K562 (cell line): Measurements from ENCODE around the gene TIGD4. TPM values are rescaled to one million over a fixed set of nuclear protein-coding genes. Genes with fewer than 3 reads are reported as not detected.

Experiments used
- CBFA2T3 ChIP-seq: fragments of 450-650 bp; IDR thresholded peaks from 2 replicates; pipeline ENCODE4 v1.6.1; 2017
- IRF2 ChIP-seq: sonication (generic); formaldehyde crosslinking; IDR thresholded peaks from 2 replicates; pipeline ENCODE4 v1.8.1; 2022; ENCODE audit warnings: mild to moderate bottlenecking, missing genetic modification reagents
- RBM15 ChIP-seq: fragments of 200-400 bp; formaldehyde crosslinking; IDR thresholded peaks from 2 replicates; pipeline ENCODE4 v1.6.1; 2018; ENCODE audit warnings: mild to moderate bottlenecking, low read length, moderate library complexity; ENCODE audit not compliant: insufficient read depth
- SNRNP70 ChIP-seq: fragments of 200-400 bp; formaldehyde crosslinking; optimal IDR thresholded peaks from 2 replicates; pipeline ENCODE3; 2017; ENCODE audit warnings: low read depth, low read length
- TEAD4 ChIP-seq, 2 experiments: sonication (generic) in 1 of 2; formaldehyde crosslinking in 1 of 2; IDR thresholded peaks; 2 replicates each; pipeline versions ENCODE4 v1.6.1 to v1.8.0; 2012 to 2022; ENCODE audit warnings: borderline replicate concordance in 1 of 2, inconsistent platforms in 1 of 2, low read length in 1 of 2, mild to moderate bottlenecking in 1 of 2, missing genetic modification reagents in 1 of 2
- polyA plus RNA-seq, 8 experiments: library from polyadenylated mRNA; depleted of rRNA in 4 of 8; stranded (reverse) in 5 of 8; unstranded in 3 of 8; fragments of >200 nt; fragmentation: Nextera tagmentation in 2 of 8; fragmentation: Illumina TruSeq in 1 of 8; extraction: Ambion mirVana in 2 of 8; extraction: Trizol in 1 of 8; gene quantifications; 2 replicates each; pipeline versions ENCODE4 v1.2.1 to v1.2.3, GENCODE V29; 2011 to 2014; ENCODE audit warnings: inconsistent platforms in 1 of 8, missing spikeins in 1 of 8
- total RNA-seq, 7 experiments: library from RNA; depleted of rRNA in 6 of 7; stranded (reverse); fragments of >200 nt in 6 of 7; fragmentation: Illumina TruSeq in 2 of 7; extraction: Trizol in 2 of 7; gene quantifications; 2 replicates each; pipeline versions ENCODE4 v1.2.1 to v1.2.3, GENCODE V29; 2011 to 2021; ENCODE audit warnings: low replicate concordance in 1 of 7
- TF ChIP-seq, protein P1 (sequence below): fragments of 450-650 bp; formaldehyde crosslinking; IDR thresholded peaks from 2 replicates; pipeline ENCODE4 v1.4.0; 2020; ENCODE audit warnings: mild to moderate bottlenecking, moderate library complexity
- TF ChIP-seq, protein P2 (sequence below): fragments of 450-650 bp; IDR thresholded peaks from 2 replicates; pipeline ENCODE4 v1.6.1; 2016; ENCODE audit warnings: low read depth
- TF ChIP-seq, protein P3 (sequence below): fragments of 200-400 bp; formaldehyde crosslinking; IDR thresholded peaks from 2 replicates; pipeline ENCODE4 v1.6.1; 2017; ENCODE audit warnings: mild to moderate bottlenecking, low read depth, low read length, moderate library complexity
- TF ChIP-seq, protein P4 (sequence below): fragments of 450-650 bp; IDR thresholded peaks from 2 replicates; pipeline ENCODE4 v1.6.1; 2017; ENCODE audit warnings: antibody characterized with exemption, mild to moderate bottlenecking

TIGD4 gene
- total and polyA plus RNA-seq, 9 of the 15 experiments (the other 6 are each of a cell fraction or from before 2014, with no cell fraction given) = 0.07 to 0.28 (median 0.18) TPM

DNA sequence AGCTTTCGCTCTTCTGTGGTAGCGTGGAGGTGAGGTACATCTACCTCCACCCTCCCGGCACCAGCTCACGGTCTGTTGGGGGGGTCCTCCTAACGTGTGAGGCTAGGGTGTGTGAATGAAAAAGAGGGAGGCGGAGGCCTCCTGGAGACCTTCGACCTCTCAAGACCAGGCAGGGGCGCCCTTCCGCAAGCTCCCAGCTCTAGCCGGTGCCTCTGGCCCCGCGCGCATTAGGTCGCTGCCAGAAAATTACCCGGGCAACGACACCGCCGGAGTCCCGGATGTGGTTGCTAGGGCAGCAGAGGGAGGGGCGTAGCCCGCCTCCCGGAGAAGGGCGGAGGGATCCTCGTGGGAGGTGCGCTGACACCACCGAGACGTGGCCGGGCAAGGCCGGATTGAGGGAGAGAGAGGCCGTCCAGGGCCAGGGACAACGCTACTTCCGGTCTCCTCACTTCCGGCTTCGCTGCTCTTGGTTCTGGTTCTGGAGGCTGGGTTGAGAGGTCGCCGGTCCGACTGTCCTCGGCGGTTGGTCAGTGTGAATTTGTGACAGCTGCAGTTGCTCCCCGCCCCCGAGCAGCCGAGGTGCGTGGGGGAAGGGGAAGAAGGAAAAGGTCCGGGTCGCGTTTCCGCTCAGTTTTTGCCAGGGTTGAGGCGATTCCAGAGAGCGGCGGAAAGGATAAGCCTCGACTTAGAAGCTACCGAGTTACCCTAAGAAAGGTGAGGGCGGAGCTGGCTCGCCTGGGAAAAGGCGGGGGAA lies at the start of gene TIGD4, which contains the start of gene ARFIP1 (continued):
- TF ChIP-seq, protein P1, sequence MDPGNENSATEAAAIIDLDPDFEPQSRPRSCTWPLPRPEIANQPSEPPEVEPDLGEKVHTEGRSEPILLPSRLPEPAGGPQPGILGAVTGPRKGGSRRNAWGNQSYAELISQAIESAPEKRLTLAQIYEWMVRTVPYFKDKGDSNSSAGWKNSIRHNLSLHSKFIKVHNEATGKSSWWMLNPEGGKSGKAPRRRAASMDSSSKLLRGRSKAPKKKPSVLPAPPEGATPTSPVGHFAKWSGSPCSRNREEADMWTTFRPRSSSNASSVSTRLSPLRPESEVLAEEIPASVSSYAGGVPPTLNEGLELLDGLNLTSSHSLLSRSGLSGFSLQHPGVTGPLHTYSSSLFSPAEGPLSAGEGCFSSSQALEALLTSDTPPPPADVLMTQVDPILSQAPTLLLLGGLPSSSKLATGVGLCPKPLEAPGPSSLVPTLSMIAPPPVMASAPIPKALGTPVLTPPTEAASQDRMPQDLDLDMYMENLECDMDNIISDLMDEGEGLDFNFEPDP = no peak
- TF ChIP-seq, protein P2, sequence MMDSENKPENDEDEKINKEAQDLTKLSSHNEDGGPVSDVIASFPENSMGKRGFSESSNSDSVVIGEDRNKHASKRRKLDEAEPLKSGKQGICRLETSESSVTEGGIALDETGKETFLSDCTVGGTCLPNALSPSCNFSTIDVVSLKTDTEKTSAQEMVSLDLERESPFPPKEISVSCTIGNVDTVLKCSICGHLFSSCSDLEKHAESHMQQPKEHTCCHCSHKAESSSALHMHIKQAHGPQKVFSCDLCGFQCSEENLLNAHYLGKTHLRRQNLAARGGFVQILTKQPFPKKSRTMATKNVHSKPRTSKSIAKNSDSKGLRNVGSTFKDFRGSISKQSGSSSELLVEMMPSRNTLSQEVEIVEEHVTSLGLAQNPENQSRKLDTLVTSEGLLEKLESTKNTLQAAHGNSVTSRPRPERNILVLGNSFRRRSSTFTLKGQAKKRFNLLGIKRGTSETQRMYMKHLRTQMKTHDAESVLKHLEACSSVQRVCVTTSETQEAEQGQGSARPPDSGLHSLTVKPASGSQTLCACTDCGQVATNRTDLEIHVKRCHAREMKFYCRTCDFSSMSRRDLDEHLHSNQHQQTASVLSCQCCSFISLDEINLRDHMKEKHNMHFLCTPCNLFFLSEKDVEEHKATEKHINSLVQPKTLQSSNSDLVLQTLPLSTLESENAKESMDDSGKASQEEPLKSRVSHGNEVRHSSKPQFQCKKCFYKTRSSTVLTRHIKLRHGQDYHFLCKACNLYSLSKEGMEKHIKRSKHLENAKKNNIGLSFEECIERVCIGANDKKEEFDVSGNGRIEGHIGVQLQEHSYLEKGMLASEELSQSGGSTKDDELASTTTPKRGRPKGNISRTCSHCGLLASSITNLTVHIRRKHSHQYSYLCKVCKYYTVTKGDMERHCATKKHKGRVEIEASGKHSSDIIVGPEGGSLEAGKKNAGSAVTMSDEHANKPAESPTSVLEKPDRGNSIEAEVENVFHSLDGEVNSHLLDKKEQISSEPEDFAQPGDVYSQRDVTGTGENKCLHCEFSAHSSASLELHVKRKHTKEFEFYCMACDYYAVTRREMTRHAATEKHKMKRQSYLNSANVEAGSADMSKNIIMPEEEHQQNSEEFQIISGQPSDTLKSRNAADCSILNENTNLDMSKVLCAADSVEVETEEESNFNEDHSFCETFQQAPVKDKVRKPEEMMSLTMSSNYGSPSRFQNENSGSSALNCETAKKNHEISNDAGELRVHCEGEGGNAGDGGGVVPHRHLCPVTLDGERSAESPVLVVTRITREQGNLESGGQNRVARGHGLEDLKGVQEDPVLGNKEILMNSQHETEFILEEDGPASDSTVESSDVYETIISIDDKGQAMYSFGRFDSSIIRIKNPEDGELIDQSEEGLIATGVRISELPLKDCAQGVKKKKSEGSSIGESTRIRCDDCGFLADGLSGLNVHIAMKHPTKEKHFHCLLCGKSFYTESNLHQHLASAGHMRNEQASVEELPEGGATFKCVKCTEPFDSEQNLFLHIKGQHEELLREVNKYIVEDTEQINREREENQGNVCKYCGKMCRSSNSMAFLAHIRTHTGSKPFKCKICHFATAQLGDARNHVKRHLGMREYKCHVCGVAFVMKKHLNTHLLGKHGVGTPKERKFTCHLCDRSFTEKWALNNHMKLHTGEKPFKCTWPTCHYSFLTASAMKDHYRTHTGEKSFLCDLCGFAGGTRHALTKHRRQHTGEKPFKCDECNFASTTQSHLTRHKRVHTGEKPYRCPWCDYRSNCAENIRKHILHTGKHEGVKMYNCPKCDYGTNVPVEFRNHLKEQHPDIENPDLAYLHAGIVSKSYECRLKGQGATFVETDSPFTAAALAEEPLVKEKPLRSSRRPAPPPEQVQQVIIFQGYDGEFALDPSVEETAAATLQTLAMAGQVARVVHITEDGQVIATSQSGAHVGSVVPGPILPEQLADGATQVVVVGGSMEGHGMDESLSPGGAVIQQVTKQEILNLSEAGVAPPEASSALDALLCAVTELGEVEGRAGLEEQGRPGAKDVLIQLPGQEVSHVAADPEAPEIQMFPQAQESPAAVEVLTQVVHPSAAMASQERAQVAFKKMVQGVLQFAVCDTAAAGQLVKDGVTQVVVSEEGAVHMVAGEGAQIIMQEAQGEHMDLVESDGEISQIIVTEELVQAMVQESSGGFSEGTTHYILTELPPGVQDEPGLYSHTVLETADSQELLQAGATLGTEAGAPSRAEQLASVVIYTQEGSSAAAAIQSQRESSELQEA = no peak
- TF ChIP-seq CBFA2T3 = no peak
- no peak for TF ChIP-seq IRF2
- TF ChIP-seq, protein P3, sequence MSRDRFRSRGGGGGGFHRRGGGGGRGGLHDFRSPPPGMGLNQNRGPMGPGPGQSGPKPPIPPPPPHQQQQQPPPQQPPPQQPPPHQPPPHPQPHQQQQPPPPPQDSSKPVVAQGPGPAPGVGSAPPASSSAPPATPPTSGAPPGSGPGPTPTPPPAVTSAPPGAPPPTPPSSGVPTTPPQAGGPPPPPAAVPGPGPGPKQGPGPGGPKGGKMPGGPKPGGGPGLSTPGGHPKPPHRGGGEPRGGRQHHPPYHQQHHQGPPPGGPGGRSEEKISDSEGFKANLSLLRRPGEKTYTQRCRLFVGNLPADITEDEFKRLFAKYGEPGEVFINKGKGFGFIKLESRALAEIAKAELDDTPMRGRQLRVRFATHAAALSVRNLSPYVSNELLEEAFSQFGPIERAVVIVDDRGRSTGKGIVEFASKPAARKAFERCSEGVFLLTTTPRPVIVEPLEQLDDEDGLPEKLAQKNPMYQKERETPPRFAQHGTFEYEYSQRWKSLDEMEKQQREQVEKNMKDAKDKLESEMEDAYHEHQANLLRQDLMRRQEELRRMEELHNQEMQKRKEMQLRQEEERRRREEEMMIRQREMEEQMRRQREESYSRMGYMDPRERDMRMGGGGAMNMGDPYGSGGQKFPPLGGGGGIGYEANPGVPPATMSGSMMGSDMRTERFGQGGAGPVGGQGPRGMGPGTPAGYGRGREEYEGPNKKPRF = no peak
- TF ChIP-seq SNRNP70 = no peak
- no peak for TF ChIP-seq TEAD4 (IDR thresholded peaks at IDR 0.05; ENCODE audit: low read length)
- no peak for TF ChIP-seq TEAD4 (CRISPR knock-in tag; IDR thresholded peaks at IDR 0.05; ENCODE audit: borderline replicate concordance)
- no peak for TF ChIP-seq RBM15
- TF ChIP-seq, protein P4, sequence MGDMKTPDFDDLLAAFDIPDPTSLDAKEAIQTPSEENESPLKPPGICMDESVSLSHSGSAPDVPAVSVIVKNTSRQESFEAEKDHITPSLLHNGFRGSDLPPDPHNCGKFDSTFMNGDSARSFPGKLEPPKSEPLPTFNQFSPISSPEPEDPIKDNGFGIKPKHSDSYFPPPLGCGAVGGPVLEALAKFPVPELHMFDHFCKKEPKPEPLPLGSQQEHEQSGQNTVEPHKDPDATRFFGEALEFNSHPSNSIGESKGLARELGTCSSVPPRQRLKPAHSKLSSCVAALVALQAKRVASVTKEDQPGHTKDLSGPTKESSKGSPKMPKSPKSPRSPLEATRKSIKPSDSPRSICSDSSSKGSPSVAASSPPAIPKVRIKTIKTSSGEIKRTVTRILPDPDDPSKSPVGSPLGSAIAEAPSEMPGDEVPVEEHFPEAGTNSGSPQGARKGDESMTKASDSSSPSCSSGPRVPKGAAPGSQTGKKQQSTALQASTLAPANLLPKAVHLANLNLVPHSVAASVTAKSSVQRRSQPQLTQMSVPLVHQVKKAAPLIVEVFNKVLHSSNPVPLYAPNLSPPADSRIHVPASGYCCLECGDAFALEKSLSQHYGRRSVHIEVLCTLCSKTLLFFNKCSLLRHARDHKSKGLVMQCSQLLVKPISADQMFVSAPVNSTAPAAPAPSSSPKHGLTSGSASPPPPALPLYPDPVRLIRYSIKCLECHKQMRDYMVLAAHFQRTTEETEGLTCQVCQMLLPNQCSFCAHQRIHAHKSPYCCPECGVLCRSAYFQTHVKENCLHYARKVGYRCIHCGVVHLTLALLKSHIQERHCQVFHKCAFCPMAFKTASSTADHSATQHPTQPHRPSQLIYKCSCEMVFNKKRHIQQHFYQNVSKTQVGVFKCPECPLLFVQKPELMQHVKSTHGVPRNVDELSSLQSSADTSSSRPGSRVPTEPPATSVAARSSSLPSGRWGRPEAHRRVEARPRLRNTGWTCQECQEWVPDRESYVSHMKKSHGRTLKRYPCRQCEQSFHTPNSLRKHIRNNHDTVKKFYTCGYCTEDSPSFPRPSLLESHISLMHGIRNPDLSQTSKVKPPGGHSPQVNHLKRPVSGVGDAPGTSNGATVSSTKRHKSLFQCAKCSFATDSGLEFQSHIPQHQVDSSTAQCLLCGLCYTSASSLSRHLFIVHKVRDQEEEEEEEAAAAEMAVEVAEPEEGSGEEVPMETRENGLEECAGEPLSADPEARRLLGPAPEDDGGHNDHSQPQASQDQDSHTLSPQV = no peak
